GM23248 (cell line): Measurements from ENCODE around the gene ABCG4. TPM values are rescaled to one million over a fixed set of nuclear protein-coding genes. Genes with fewer than 3 reads are reported as not detected.
A peak's percentile ranks its signal among the peaks of the same experiment; 100 is the strongest.
"Not testable (repeated sequence)": the region's sequence is repeated elsewhere in the genome, so short reads cannot be mapped to it uniquely, and the experiment has no call there.

ENCODE experiments used
- DNase-seq: peaks from one replicate; pipeline ENCODE4 v3.0.0-alpha.2; 2015
- H2AFZ ChIP-seq: fragments of 200-600 bp; sonication (generic); 2 replicates; pipeline ENCODE4 v1.6.1; 2016; ENCODE audit warnings: antibody characterized with exemption
- H3F3A ChIP-seq: fragments of 200-600 bp; sonication (generic); 2 replicates; pipeline ENCODE4 v1.6.1; 2016; ENCODE audit warnings: mild to moderate bottlenecking, antibody characterized with exemption, mixed run types; ENCODE audit not compliant: insufficient read depth
- H3K27ac ChIP-seq: fragments of 200-600 bp; sonication (generic); 2 replicates; pipeline ENCODE4 v1.5.1; 2016; ENCODE audit warnings: mild to moderate bottlenecking
- H3K27me3 ChIP-seq: fragments of 200-600 bp; sonication (generic); replicated peaks from 2 replicates; pipeline ENCODE4 v1.6.1; 2016; ENCODE audit warnings: mild to moderate bottlenecking; ENCODE audit not compliant: insufficient read depth
- H3K36me3 ChIP-seq: fragments of 200-600 bp; sonication (generic); 2 replicates; pipeline ENCODE4 v1.6.1; 2016; ENCODE audit warnings: low read depth, mild to moderate bottlenecking
- H3K4me1 ChIP-seq: fragments of 200-600 bp; sonication (generic); 2 replicates; pipeline ENCODE4 v1.6.1; 2016; ENCODE audit warnings: mild to moderate bottlenecking; ENCODE audit not compliant: insufficient read depth
- H3K4me2 ChIP-seq: fragments of 200-600 bp; sonication (generic); one replicate; pipeline ENCODE4 v1.6.1; 2016; ENCODE audit warnings: mild to moderate bottlenecking; ENCODE audit not compliant: unreplicated experiment
- H3K4me3 ChIP-seq: fragments of 200-600 bp; sonication (generic); 2 replicates; pipeline ENCODE4 v1.5.1; 2016; ENCODE audit warnings: mild to moderate bottlenecking
- H3K79me2 ChIP-seq: fragments of 200-600 bp; sonication (generic); 2 replicates; pipeline ENCODE4 v1.6.1; 2016; ENCODE audit warnings: mild to moderate bottlenecking; ENCODE audit not compliant: insufficient read depth
- H3K9ac ChIP-seq: fragments of 200-600 bp; sonication (generic); 2 replicates; pipeline ENCODE4 v1.6.1; 2016; ENCODE audit warnings: mild to moderate bottlenecking
- H3K9me2 ChIP-seq: fragments of 200-600 bp; sonication (generic); 2 replicates; pipeline ENCODE4 v1.6.1; 2016; ENCODE audit warnings: mixed run types, mild to moderate bottlenecking, moderate library complexity; ENCODE audit not compliant: insufficient read depth
- H3K9me3 ChIP-seq: fragments of 200-600 bp; sonication (generic); one replicate; pipeline ENCODE4 v1.6.1; 2017; ENCODE audit warnings: low read depth
- H4K20me1 ChIP-seq: fragments of 200-600 bp; sonication (generic); 2 replicates; pipeline ENCODE4 v1.6.0; 2016; ENCODE audit not compliant: insufficient read depth
- EZH2 ChIP-seq: fragments of 200-600 bp; sonication (generic); IDR thresholded peaks from 2 replicates; pipeline ENCODE4 v1.6.1; 2018; ENCODE audit warnings: antibody characterized with exemption, mild to moderate bottlenecking; ENCODE audit not compliant: insufficient read depth, poor library complexity, severe bottlenecking
- EZH2phosphoT487 ChIP-seq: fragments of 200-600 bp; sonication (generic); IDR thresholded peaks from 2 replicates; pipeline ENCODE4 v1.6.1; 2018; ENCODE audit warnings: antibody characterized with exemption, moderate library complexity, mild to moderate bottlenecking, low read depth; ENCODE audit not compliant: insufficient read depth
- whole genome bisulfite sequencing, 2 experiments: methylation state at CpG; one replicate each; pipeline ENCODE4 v1.1.6; 2015 to 2017; ENCODE audit warnings: low lambda C conversion rate in 2 of 2, low coverage in 1 of 2; ENCODE audit errors: missing lambda C conversion rate in 2 of 2; 5-methylcytosine and 5-hydroxymethylcytosine counted together
- in situ Hi-C: fragments of 300-500 bp; cut with MboI; formaldehyde crosslinking; loops from 2 replicates; pipeline ENCODE4 v1.15.0; 2020
- polyA plus RNA-seq: library from polyadenylated mRNA; unstranded; fragments of >200 nt; fragmentation: Nextera tagmentation; extraction: Ambion mirVana; gene quantifications from 2 replicates; pipeline ENCODE4 v1.2.1, GENCODE V29; 2016
- total RNA-seq: library from RNA; depleted of rRNA; stranded (reverse); fragments of >200 nt; shearing (Covaris generic); gene quantifications from 2 replicates; pipeline ENCODE4 v1.2.3, GENCODE V29; 2014

The ABCG4 gene
- total and polyA plus RNA-seq, 2 experiments from 2014 or later: 0.06 TPM; not detected in 1

DNA sequence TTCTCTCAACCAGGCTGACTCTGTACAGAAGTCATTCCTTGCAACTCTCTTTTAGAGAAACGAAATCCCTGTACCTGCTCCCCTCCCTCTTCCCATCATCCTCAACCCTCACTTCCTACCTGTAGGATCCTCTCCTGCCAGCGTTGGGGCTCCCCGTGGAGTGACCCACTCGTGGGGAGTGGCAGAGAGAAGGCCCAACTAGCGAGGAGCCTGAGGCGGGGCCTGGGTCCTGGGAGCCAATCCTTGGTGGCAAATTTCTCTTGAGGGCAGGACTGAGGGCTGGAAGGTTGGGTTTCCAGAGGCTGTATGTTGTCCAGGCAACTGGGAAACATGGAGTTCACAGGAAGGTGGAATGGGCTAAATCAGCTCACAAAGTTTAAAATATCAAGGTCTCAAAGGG lies 46.8 kb downstream of the ABCG4 start:
- DNase-seq: peak; percentile 75
- H3K9me2 ChIP-seq: no peaks in the 10 kb centered on the region
- no peaks in the 10 kb centered on the region for H3K36me3 ChIP-seq
- no peak overlapping the region for H3K4me3 ChIP-seq
- WGBS, 2 experiments: 13 to 15% methylated on average over 6 of the region's 6 CpGs
- no peaks in the 10 kb centered on the region for H3K9me3 ChIP-seq
- H3K27me3 ChIP-seq: no peaks in the 10 kb centered on the region
- H3K27ac ChIP-seq: no peak overlapping the region
- H2AFZ ChIP-seq: no peak overlapping the region
- no peaks in the 10 kb centered on the region for H4K20me1 ChIP-seq
- H3K4me1 ChIP-seq: no peaks in the 10 kb centered on the region
- no peak overlapping the region for H3K9ac ChIP-seq
- in situ Hi-C loops: no loop called here
- no peak overlapping the region for H3K4me2 ChIP-seq
- H3K79me2 ChIP-seq: no peaks in the 10 kb centered on the region
- H3F3A ChIP-seq: no peaks in the 10 kb centered on the region
- TF ChIP-seq EZH2 (no peak), EZH2phosphoT487 (no peak)

DNA sequence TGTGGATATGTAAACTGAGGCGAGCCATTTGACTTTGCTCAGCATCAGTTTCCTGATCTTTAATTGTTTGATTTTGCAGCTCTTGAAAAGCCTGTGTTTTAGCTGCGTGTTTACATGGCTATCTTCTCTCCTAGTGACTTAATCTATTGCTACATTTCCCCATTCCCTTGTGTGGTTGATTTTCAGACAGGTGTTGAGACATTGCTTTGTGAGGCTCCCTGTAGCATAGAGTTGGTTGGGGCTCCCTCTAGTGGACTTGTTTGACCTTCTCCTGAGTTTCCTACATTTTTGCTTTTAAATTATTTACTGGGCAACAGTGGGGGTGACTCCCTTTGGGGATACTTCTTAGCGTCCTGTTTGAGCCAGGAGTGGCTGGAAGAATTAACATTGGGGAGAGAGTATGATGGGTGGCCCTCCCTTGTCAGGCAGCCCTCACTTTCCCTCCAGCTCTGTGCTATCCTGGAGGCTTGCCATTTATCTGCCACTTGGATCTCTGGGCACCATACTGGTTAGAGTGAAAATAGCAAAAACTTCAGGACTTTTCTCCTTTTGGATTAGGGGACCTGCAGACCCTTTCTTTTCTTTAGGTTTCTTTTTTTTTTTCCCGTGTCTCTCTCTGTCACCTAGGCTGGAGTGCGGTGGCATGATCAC lies 48.1 kb downstream of the ABCG4 start:
- Histone ChIP-seq H3K9me3 (no peaks in the 10 kb centered on the region), H3K79me2 (no peaks in the 10 kb centered on the region), H3K4me3 (no peak overlapping the region), H4K20me1 (no peaks in the 10 kb centered on the region), H3F3A (no peaks in the 10 kb centered on the region), H3K9ac (no peak overlapping the region), H3K36me3 (no peaks in the 10 kb centered on the region), H2AFZ (no peak overlapping the region), H3K27ac (no peak overlapping the region), H3K9me2 (no peaks in the 10 kb centered on the region), H3K4me1 (no peaks in the 10 kb centered on the region), H3K27me3 (no peaks in the 10 kb centered on the region), H3K4me2 (no peak overlapping the region)
- 40 to 42% methylated on average over 5 of the region's 5 CpGs for WGBS, 2 experiments
- TF ChIP-seq EZH2phosphoT487: no peak
- no peak for TF ChIP-seq EZH2
- in situ Hi-C loops: no loop called here
- DNase-seq: peak; percentile 89

- H2AFZ ChIP-seq: no peak overlapping the region
- no peaks in the 10 kb centered on the region for H4K20me1 ChIP-seq
- H3K27me3 ChIP-seq: no peaks in the 10 kb centered on the region
- 65 to 70% methylated on average over 6 of the region's 6 CpGs for WGBS, 2 experiments
- H3K79me2 ChIP-seq: no peaks in the 10 kb centered on the region
- no peak overlapping the region for H3K9ac ChIP-seq
- no peak for DNase-seq
- no peak overlapping the region for H3K27ac ChIP-seq
- no peak for TF ChIP-seq EZH2
- no peak for TF ChIP-seq EZH2phosphoT487
- no peak overlapping the region for H3K4me3 ChIP-seq
- no peaks in the 10 kb centered on the region for H3K9me3 ChIP-seq
- H3F3A ChIP-seq: no peaks in the 10 kb centered on the region
- no peaks in the 10 kb centered on the region for H3K4me1 ChIP-seq
- H3K36me3 ChIP-seq: no peaks in the 10 kb centered on the region
- in situ Hi-C loops: no loop called here
- H3K9me2 ChIP-seq: no peaks in the 10 kb centered on the region
- no peak overlapping the region for H3K4me2 ChIP-seq
Observed at GRCh38 chr11:119198925-119199324, 50.1 kb downstream of the ABCG4 start.

GRCh38 chr11:119201236-119201635 lies 52.4 kb downstream of the ABCG4 start:
- H3K9me3 ChIP-seq, H3K27me3 ChIP-seq, in situ Hi-C loops, H3K9ac ChIP-seq, H3K27ac ChIP-seq, DNase-seq, H4K20me1 ChIP-seq, H2AFZ ChIP-seq, H3K4me1 ChIP-seq, H3K9me2 ChIP-seq, H3K4me2 ChIP-seq, H3K36me3 ChIP-seq, H3K4me3 ChIP-seq, H3F3A ChIP-seq, H3K79me2 ChIP-seq: not testable (repeated sequence)
- WGBS, 2 experiments: 75 to 78% methylated on average over 5 of the region's 5 CpGs

DNA sequence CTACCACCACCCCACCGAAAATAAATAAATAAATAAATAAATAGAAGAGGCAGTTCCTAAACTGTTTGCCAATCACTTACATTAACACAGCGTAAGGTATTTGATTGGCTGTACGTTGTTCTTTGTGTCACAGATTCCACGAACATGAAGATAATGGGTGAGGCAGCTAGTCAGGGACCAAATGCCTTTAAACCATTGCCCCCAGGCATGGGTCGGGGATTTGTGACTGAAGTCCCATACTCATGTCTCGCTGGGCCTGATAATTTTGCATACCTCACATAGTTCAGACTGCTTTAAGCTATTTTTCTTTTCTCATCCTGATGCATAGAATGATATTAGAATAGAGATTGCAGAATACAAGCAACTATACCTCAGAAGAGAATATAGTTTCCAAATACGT lies 53.7 kb downstream of the ABCG4 start:
- no peak overlapping the region for H3K4me3 ChIP-seq
- no peaks in the 10 kb centered on the region for H3K36me3 ChIP-seq
- H3K4me1 ChIP-seq: peaks cover 5% of the 10 kb centered on the region; the same call in 1 of the 2 replicates
- peaks cover 6% of the 10 kb centered on the region for H3F3A ChIP-seq
- H3K9me2 ChIP-seq: no peaks in the 10 kb centered on the region
- H3K79me2 ChIP-seq: peaks cover 12% of the 10 kb centered on the region
- 73 to 74% methylated on average over 7 of the region's 7 CpGs for WGBS, 2 experiments
- no peaks in the 10 kb centered on the region for H3K27me3 ChIP-seq
- no peak overlapping the region for H3K4me2 ChIP-seq
- in situ Hi-C loops: no loop called here
- H4K20me1 ChIP-seq: no peaks in the 10 kb centered on the region
- H3K9ac ChIP-seq: no peak overlapping the region
- H3K9me3 ChIP-seq: no peaks in the 10 kb centered on the region
- H3K27ac ChIP-seq: no peak overlapping the region
- no peak overlapping the region for H2AFZ ChIP-seq
- TF ChIP-seq EZH2 (no peak), EZH2phosphoT487 (no peak)
- DNase-seq: no peak
